ENCODE results near the gene TBC1D2.
A peak's percentile ranks its signal among the peaks of the same experiment; 100 is the strongest.

The TBC1D2 gene

DNA sequence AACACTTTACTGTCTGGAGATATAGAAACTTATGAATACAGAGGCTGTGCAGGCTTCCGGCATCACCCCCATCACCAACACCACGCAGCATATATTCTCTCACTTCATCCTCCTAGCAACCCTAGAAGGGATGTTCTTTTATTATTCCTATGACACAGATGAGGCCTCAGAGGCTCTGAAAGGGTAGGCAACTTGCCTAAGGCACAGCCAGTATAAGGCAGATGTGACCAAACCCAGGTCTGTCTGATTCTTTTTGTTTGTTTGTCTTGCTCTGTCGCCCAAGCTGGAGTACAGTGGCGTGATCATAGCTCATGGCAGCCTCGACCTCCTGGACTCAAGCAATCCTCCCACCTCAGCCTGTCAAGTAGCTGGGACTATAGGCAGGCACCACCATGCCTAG is 40.2 kb downstream of the TBC1D2 start:
- DNase-seq, result no peak

- no peak for DNase-seq
Measured at GRCh38 chr9:98214811-98215210, 40.6 kb downstream of the TBC1D2 start.

GRCh38 chr9:98211260-98211659 is 44.2 kb downstream of the TBC1D2 start:
- no peak for DNase-seq

GRCh38 chr9:98210435-98210834 is 45.0 kb downstream of the TBC1D2 start:
- DNase-seq, result no peak

DNA sequence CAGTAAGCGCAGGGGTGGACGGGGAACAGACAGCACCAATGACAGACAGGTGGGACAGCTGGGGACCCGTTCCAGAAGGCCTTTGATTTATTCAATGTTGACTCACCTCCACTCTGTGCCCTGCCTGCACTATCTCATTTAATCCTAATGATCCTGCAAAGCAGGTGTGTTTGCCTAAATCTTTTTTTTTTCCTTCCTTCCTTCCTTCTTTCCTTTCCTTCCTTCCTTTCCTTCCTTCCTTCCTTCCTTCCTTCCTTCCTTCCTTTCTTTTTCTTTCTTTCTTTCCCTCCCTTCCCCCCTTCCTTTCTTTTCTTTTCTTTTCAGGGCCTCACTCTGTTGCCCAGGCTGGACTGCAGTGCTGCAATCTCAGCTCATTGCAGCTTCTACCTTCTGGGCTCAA is 45.9 kb downstream of the TBC1D2 start:
- no peak for DNase-seq

- no peak for DNase-seq
Measured at GRCh38 chr9:98208635-98209034, 46.8 kb downstream of the TBC1D2 start.

GRCh38 chr9:98207606-98208005 is 47.8 kb downstream of the TBC1D2 start:
- DNase-seq, result no peak

DNA sequence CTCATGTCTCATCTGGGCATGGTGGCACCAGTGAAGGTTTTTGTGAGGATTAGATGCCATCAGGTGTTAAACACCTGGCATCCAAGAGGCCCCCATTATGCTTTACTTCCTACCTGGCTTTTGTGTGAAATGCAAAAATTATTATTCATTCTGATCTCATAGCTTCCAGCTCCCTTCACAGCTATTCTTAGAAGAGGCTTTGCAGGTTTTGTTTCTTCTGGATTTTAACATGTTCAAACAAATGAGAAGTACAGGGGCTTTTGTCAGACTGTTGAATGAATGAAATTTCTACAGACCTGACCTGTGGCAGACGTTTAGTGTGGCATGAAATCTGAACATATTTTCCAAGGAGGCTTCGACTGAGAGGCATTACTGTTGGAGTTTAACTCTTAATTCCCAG is 48.7 kb downstream of the TBC1D2 start:
- DNase-seq, result no peak

DNA sequence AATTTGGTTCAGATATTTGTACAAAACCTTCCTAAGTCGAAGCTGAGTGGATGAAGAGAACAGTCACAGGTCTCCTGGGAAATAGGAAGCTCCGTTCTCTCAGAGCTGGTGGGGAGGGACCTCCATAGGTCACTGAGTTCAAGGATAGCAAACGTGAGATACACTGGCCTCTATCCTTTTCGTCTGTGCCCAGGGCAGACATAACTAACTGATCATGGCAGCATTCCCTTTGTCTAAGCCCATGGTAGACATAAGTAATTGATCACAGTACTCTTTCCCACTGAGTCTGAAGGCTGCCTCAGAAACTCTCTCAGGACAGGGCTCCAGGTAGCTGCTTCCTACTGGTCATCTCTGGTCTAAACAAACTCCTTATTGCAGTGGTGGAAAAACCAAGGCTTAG is 50.8 kb downstream of the TBC1D2 start:
- DNase-seq, result no peak

DNA sequence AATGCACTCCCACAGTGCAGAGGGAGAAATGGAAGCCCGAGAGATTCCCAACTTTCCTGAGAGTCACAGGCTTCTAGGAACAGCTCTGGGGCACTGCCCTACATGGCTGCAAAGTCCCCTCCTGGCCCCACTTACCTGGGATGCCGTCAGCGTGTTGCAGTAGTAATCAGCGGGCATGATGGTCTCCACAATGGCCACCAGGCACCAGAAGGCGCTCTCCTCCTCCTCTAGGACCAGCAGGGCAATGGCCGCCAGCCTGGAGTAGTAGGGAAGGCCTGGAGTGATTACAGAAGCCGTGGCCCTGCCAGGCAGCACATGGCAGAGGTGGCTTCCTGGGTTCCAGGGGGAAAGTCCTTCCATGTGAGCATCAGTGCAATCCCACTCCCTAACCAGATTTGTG is 52.3 kb downstream of the TBC1D2 start:
- DNase-seq, result no peak

DNA sequence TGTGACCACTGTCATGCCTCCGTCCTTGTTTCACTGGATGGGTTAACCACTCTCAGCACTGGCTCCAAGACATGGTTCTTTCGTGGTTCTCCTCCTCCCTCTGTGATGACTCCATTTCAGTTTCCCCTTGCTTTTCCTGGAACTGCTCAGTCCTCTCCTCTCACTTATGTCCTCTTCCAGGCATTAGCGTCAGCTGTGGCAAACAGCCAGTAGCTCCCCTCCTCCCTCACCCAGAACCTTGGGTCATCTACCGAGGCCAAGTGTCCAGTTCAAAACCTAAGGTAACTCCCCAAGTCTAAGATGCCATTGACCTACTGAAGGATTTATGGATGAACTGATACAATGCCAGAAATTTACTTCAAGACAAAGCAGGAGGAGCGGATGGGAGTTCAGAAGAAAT is 53.2 kb downstream of the TBC1D2 start:
- DNase-seq, result no peak

DNA sequence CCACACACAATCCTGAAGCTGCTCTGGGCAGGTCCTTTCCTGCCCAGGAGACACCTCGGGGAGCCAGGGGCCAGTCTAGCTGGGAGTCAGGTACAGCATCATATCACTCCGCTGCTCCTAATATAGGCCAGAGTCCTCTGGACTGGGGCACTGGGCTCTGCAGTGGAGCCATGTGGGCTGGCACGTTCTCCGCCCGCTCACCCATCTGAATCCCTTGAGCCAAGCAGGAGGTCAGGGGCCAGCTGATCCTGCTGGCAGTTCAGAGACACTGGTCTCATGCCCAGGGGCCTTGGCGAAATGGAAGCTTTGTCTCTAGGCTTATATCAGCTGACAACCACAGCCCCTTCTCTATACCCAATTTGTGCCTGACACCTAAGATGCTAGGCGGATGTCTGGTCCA is 53.7 kb downstream of the TBC1D2 start:
- no peak for DNase-seq

GRCh38 chr9:98201102-98201501 is 54.3 kb downstream of the TBC1D2 start:
- DNase-seq, result no peak

GRCh38 chr9:98199388-98200033 is 55.9 kb downstream of the TBC1D2 start:
- no peak for DNase-seq

DNA sequence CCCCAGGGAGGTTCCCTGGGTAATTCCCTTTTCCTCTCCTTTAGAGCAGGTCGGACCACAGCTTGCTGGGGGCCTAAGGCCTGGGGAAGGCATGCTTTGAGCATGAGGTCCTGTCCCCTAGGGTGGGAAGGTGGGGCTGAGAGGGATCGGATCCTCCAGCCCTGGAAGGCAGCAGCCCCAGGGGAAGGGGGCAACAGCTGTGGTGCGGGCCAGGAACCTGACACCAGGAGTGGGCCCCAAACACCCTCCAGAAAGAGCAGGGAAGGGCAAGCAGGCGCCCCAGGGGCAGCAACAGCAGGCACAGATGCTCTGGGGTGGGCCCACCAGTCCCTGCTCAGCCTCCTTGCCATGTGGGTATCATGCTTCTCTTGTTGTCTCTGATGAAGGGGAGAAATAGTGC is 59.8 kb downstream of the TBC1D2 start:
- no peak for DNase-seq

DNA sequence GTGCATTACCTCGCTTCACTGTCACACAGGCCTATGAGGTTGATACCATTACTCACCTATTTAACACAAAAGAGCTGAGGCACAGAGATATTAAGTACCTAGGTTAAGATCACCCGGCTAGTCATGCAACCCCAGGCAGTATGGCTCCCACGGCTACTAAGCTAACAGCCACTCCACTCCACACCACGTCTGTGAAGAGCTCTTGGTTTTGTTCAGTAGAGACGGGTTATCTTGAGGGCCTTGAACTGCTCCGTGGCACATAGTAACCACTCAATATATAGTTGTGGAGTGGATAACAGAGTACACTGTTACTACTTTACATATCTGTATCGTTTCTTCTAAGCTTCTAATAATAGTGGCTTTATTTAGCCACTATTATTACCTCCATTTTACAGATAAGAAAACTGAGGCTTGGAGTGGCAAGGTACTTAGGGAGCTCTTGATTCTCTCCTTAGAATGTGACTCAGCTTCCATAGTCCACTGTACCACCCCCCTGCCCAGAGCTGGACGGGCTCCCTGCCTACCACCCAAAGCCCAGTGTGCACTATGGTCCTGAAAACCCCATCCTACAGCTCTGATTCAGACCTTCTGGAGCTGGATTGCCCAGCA is 62.0 kb downstream of the TBC1D2 start:
- no peak for DNase-seq

GRCh38 chr9:98192503-98193335 is 62.7 kb downstream of the TBC1D2 start, which contains the start of gene CORO2A:
Gene CORO2A (minus strand): TSS chr9:98192637. CDS start chr9:98157660, 34,977 bp downstream.
- DNase-seq, result peak; percentile 60 to 94 (median 92)

GRCh38 chr9:98191671-98192502 is 63.6 kb downstream of the TBC1D2 start:
- DNase-seq, result peak in 2 of 3 experiments; percentile 68 to 74

GRCh38 chr9:98191181-98191608 is 64.3 kb downstream of the TBC1D2 start:
- DNase-seq, result no peak

DNA sequence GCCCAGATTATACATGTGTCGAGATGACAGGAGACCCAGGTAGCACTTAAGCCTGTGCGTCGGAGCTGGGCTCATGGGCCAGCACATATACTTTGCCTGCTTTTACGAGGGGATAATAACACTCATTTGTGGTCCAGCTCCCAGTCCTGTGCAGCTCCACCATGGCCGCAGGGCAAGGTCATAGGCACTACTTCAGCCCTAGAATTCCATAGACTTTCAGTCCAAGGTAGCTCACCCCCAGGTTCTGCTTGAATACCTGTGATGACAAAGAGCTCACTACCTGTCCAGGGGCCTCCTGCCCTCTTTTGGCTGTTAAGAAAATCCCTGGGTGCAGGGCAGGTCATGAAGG is 64.7 kb downstream of the TBC1D2 start:
- no peak for DNase-seq

- no peak for DNase-seq
Measured at GRCh38 chr9:98189412-98189811, 66.0 kb downstream of the TBC1D2 start.

GRCh38 chr9:98187926-98188325 is 67.5 kb downstream of the TBC1D2 start:
- DNase-seq, result no peak

GRCh38 chr9:98186236-98186635 is 69.2 kb downstream of the TBC1D2 start:
- DNase-seq, result no peak
